Heart left ventricle (tissue), 13 donors: ENCODE measurements around the gene WDR86.

Experiments
- CTCF ChIP-seq, 12 donors: fragments of 200-600 bp; sonication (generic) in 4 of 12; IDR thresholded peaks; one replicate each; pipeline versions ENCODE4 v1.5.0 to v1.8.0; 2018 to 2022; ENCODE audit warnings: antibody characterized with exemption in 12 of 12, mild to moderate bottlenecking in 5 of 12
- POLR2A ChIP-seq, 2 donors: fragments of 450-650 bp; IDR thresholded peaks; one replicate each; pipeline ENCODE4 v1.6.1; 2017; ENCODE audit warnings: antibody characterized with exemption in 2 of 2, mild to moderate bottlenecking in 2 of 2, moderate library complexity in 2 of 2
- donor health status: ischemic (EF 13 %, LVEDD 7.1; RV severe dilation, severe dysfunction).
- donor health status: DM: no; HTN: yes; CAD: no.
- donor health status: DM: no; HTN: no; CAD: no.
- donor health status: ischemic (EF 25% LVEDD 6.9; RV normal size, moderate dysfunction).
- donor health status: ischemic (EF 25% LVEDD 5.7; RV mildly dilated, moderate dysfunction).
- donor health status: ischemic (EF 35%, LVEDD 5.7; RV mildly dilated, moderate dysfunction).
- donor health status: nonischemic (EF 11% LVEDD 7.7; RV severe dilation, severe dysfunction).
- donor health status: DM: yes; HTN: yes; CAD: no.
- donor health status: PGD.
- donor health status: ischemic (EF 29% LVEDD 5.4; RV normal size, mild dysfunction).
- donor health status: nonischemic (EF 23%, LVEDD 6.1; RV moderate dilation, normal function).

- no peak for TF ChIP-seq CTCF (IDR thresholded peaks at IDR 0.05)
- TF ChIP-seq POLR2A (IDR thresholded peaks at IDR 0.05), result no peak
These were observed 24.7 kb upstream of the WDR86 start for GRCh38 chr7:151434549-151434948.
